ENCODE results near the gene OR8U1. TPM values are rescaled to one million over a fixed set of nuclear protein-coding genes. Genes with fewer than 3 reads are reported as not detected.

OR8U1 gene
- total and polyA plus RNA-seq, 2 of the 8 experiments (the other 6 are each of a cell fraction or from before 2014, with no cell fraction given), result not detected

DNA sequence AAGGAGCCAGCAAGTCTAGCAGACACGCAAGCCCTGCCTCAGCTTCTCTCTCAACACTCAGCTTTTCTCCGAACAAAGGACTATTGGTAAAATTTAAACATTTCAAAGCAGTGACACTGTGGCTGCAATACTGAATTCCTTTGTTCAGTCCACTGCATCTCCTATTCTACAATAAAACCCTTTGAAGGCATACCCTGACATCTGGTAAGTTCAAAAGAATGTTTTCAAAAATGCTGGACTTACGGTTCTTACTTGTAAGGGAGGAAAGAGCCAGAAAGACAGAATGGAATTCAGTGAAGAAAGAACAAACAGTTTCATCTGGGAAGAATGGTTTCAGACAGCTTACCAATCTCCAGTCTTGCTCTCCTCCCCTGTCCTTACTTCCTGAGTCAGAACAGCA is 42.3 kb upstream of the OR8U1 start:
- H2AFZ ChIP-seq (ENCODE audit: low read length), result no peak overlapping the region
- H4K91ac ChIP-seq (replicated peaks; ENCODE audit: insufficient read length, low read length), result no peak overlapping the region
- no peak for FAIRE-seq
- DNase-seq (ENCODE audit: low read depth in 1 of 2, low spot score in 2 of 2), result no peak
- WGBS, 2 experiments (ENCODE audit: extremely low coverage in 1 of 2, insufficient coverage in 1 of 2, insufficient read length in 1 of 2, insufficient replicate concordance in 2 of 2, low coverage in 1 of 2, low lambda C conversion rate in 2 of 2, missing lambda C conversion rate in 1 of 2), result 90% methylated on average over 3 of the region's 3 CpGs; no CpG with 5 or more reads in 1 of the 2 experiments
- H4K20me1 ChIP-seq (replicated peaks in 1 of 2; ENCODE audit: control insufficient read depth in 1 of 2, insufficient read depth in 2 of 2, low read length in 2 of 2), result no peaks in the 10 kb centered on the region
- no peak overlapping the region for H3K23ac ChIP-seq (ENCODE audit: insufficient read length)
- H4K8ac ChIP-seq (ENCODE audit: extremely low read depth, insufficient read depth, low read length), result no peak overlapping the region
- H3K4me3 ChIP-seq (ENCODE audit: extremely low read depth in 1 of 4, insufficient read depth in 2 of 4, low read depth in 3 of 4, low read length in 4 of 4), result no peak overlapping the region
- ChIA-PET CTCF (ENCODE audit: partially characterized antibody) (no interaction called here), POLR2A (ENCODE audit: partially characterized antibody) (no interaction called here)
- H4K5ac ChIP-seq (ENCODE audit: insufficient read length, low read depth, low read length), result no peak overlapping the region
- no peak overlapping the region for H3K4ac ChIP-seq (replicated peaks; ENCODE audit: insufficient read length, low read depth, low read length)
- H3K56ac ChIP-seq (replicated peaks; ENCODE audit: insufficient read length, low read depth, low read length), result no peak overlapping the region
- H2BK12ac ChIP-seq (ENCODE audit: low read depth, low read length), result no peak overlapping the region
- no peak overlapping the region for H2BK5ac ChIP-seq (ENCODE audit: low read depth, low read length)
- H3K23me2 ChIP-seq (ENCODE audit: low read depth, low read length), result no peaks in the 10 kb centered on the region
- no peak overlapping the region for H3K4me2 ChIP-seq (ENCODE audit: insufficient read depth in 1 of 2, low read depth in 2 of 2, low read length in 2 of 2)
- H3K27ac ChIP-seq (ENCODE audit: low read depth, low read length), result no peak overlapping the region
- H3K27me3 ChIP-seq (replicated peaks in 1 of 4; ENCODE audit: control insufficient read depth in 3 of 4, extremely low read depth in 1 of 4, insufficient read depth in 3 of 4, low read length in 3 of 4), result no peaks in the 10 kb centered on the region
- H2BK120ac ChIP-seq (replicated peaks; ENCODE audit: low read depth, low read length), result no peak overlapping the region
- peaks cover 0 to 6% (median 0%) of the 10 kb centered on the region in 4 experiments; a peak in 1 of 7 replicates for H3K4me1 ChIP-seq (replicated peaks in 1 of 4; ENCODE audit: control insufficient read depth in 3 of 4, insufficient read depth in 4 of 4, low read length in 3 of 4)
- no peak overlapping the region for H2AK5ac ChIP-seq (ENCODE audit: low read depth, low read length)
- TF ChIP-seq TEAD4 (IDR thresholded peaks at IDR 0.05; ENCODE audit: low read depth, low read length) (no peak), CEBPB (IDR thresholded peaks at IDR 0.05; ENCODE audit: low read depth, low read length) (no peak), RAD21 (IDR thresholded peaks at IDR 0.05 in 1 of 2, conservative IDR thresholded peaks at IDR 0.05 in 1 of 2; ENCODE audit: low read depth in 2 of 2, low read length in 2 of 2) (no peak), HDAC2 (IDR thresholded peaks at IDR 0.05; ENCODE audit: borderline replicate concordance in 1 of 2, low read depth in 2 of 2, low read length in 2 of 2) (no peak), KDM1A (IDR thresholded peaks at IDR 0.05; ENCODE audit: borderline replicate concordance, low read length) (no peak), SP4 (IDR thresholded peaks at IDR 0.05; ENCODE audit: low read length) (no peak)
- no peak overlapping the region for H2BK20ac ChIP-seq (ENCODE audit: low read length)
- H3K9me3 ChIP-seq (ENCODE audit: insufficient read depth in 2 of 2, low read depth in 1 of 2, low read length in 1 of 2), result peaks cover 2 to 7% of the 10 kb centered on the region in 2 experiments; a peak in 1 of 4 replicates
- H3K79me1 ChIP-seq (ENCODE audit: low read depth, low read length), result no peaks in the 10 kb centered on the region
- H3K18ac ChIP-seq (ENCODE audit: extremely low read depth, low read length), result no peak overlapping the region
- no peak overlapping the region for H3K14ac ChIP-seq (ENCODE audit: insufficient read length)
- H3K9ac ChIP-seq (replicated peaks in 1 of 4; ENCODE audit: extremely low read depth in 1 of 4, low read depth in 3 of 4, low read length in 3 of 4), result no peak overlapping the region
- H2BK15ac ChIP-seq (ENCODE audit: low read length), result no peak overlapping the region
- H3K79me2 ChIP-seq (ENCODE audit: control insufficient read depth in 1 of 2, insufficient read depth in 2 of 2, low read length in 2 of 2), result no peaks in the 10 kb centered on the region
- no peaks in the 10 kb centered on the region; a peak in 1 of 8 replicates for H3K36me3 ChIP-seq (ENCODE audit: control insufficient read depth in 2 of 4, insufficient read depth in 4 of 4, low read length in 3 of 4)

Data from H1 (cell line).